B cell (primary cell): ENCODE measurements around the gene EPB41.

Source experiments
- EZH2 ChIP-seq: IDR thresholded peaks from 2 replicates; pipeline ENCODE4 v1.6.1; 2012; ENCODE audit warnings: borderline replicate concordance, low read depth, mild to moderate bottlenecking, moderate library complexity, low read length; ENCODE audit not compliant: insufficient read depth, poor library complexity, severe bottlenecking
- TF ChIP-seq, protein P1 (sequence below): fragments of 200-600 bp; IDR thresholded peaks from one replicate; pipeline ENCODE4 v1.8.0; 2022; ENCODE audit warnings: antibody characterized with exemption, mild to moderate bottlenecking

- TF ChIP-seq, protein P1, sequence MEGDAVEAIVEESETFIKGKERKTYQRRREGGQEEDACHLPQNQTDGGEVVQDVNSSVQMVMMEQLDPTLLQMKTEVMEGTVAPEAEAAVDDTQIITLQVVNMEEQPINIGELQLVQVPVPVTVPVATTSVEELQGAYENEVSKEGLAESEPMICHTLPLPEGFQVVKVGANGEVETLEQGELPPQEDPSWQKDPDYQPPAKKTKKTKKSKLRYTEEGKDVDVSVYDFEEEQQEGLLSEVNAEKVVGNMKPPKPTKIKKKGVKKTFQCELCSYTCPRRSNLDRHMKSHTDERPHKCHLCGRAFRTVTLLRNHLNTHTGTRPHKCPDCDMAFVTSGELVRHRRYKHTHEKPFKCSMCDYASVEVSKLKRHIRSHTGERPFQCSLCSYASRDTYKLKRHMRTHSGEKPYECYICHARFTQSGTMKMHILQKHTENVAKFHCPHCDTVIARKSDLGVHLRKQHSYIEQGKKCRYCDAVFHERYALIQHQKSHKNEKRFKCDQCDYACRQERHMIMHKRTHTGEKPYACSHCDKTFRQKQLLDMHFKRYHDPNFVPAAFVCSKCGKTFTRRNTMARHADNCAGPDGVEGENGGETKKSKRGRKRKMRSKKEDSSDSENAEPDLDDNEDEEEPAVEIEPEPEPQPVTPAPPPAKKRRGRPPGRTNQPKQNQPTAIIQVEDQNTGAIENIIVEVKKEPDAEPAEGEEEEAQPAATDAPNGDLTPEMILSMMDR: no peak
- TF ChIP-seq EZH2: no peak
Observed at GRCh38 chr1:29064064-29064463, 149.7 kb downstream of the EPB41 start.
